Measurements from ENCODE around the gene PTPRD.

PTPRD gene

DNA sequence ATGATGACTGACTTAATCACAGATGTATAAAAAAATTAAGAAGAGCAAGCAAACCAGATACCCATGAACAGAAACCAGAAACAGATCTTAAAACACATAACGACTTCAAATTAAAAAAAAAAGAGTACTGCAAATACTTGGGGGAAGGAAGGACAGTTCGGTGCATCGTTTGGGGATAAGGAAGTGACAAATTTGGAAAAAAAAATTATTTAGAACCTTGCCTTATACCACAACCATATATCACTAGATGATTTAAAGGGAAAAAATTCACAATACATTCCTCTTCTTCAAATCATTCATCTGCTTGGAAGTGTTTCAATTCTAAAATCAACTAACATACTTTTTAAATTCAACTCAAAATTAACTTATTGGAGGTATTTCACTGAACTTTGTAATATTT, 1774.7 kb downstream of the PTPRD start:
- CTCF ChIA-PET: no interaction called here
- TF ChIP-seq, protein P1, sequence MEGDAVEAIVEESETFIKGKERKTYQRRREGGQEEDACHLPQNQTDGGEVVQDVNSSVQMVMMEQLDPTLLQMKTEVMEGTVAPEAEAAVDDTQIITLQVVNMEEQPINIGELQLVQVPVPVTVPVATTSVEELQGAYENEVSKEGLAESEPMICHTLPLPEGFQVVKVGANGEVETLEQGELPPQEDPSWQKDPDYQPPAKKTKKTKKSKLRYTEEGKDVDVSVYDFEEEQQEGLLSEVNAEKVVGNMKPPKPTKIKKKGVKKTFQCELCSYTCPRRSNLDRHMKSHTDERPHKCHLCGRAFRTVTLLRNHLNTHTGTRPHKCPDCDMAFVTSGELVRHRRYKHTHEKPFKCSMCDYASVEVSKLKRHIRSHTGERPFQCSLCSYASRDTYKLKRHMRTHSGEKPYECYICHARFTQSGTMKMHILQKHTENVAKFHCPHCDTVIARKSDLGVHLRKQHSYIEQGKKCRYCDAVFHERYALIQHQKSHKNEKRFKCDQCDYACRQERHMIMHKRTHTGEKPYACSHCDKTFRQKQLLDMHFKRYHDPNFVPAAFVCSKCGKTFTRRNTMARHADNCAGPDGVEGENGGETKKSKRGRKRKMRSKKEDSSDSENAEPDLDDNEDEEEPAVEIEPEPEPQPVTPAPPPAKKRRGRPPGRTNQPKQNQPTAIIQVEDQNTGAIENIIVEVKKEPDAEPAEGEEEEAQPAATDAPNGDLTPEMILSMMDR (IDR thresholded peaks at IDR 0.05; ENCODE audit: insufficient read depth, low read length, missing control alignments): no peak
- no peak for DNase-seq (ENCODE audit: low read depth, low spot score)
- POLR2A ChIA-PET: no interaction called here
- no peak overlapping the region for H3K4me3 ChIP-seq (ENCODE audit: low read depth, low read length)

DNA sequence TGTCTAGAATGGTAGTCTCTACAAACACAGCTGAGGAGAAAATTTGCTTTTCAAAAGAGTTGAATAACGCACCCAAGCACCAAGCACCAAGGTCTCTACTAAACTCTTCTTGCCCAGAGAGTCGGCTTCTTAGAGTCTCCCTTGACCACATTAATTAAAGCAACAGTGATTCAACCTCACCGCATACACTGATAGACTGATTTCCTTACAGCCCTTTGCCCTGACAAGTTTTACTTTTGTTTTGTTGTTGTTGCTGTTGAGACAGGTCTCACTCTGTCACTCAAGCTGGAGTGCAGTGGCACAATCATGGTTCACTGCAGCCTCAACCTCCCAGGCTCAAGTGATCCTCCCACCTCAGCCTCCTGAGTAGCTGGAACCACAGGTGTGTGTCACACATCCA, 1777.5 kb downstream of the PTPRD start:
- no peak overlapping the region for H3K4me3 ChIP-seq (ENCODE audit: low read depth, low read length)
- ChIA-PET CTCF (no interaction called here), POLR2A (no interaction called here)
- DNase-seq (ENCODE audit: low read depth, low spot score): no peak
- TF ChIP-seq, protein P1 (IDR thresholded peaks at IDR 0.05; ENCODE audit: insufficient read depth, low read length, missing control alignments): no peak

DNA sequence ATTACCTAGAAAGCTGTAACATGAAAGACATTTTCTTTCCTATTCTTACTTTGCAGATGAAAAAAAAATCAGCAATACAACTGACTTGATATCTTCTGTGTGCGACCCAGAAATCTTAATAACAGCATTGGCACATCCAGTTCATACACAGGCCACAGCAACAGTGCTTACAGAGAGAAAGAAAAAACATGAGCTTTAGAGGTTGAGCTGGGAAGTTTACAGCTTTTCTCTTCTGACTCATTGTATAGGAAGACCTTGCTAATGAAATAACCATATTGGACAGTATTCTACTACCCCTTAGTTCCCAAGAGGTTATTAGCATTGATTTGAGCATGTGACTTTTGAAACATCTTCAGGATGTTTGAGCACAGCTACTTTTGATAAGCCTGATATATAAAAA, 1779.8 kb downstream of the PTPRD start:
- no peak overlapping the region for H3K4me3 ChIP-seq (ENCODE audit: low read depth, low read length)
- no peak for DNase-seq (ENCODE audit: low read depth, low spot score)
- TF ChIP-seq, protein P1 (IDR thresholded peaks at IDR 0.05; ENCODE audit: insufficient read depth, low read length, missing control alignments): no peak
- ChIA-PET CTCF (no interaction called here), POLR2A (no interaction called here)

DNA sequence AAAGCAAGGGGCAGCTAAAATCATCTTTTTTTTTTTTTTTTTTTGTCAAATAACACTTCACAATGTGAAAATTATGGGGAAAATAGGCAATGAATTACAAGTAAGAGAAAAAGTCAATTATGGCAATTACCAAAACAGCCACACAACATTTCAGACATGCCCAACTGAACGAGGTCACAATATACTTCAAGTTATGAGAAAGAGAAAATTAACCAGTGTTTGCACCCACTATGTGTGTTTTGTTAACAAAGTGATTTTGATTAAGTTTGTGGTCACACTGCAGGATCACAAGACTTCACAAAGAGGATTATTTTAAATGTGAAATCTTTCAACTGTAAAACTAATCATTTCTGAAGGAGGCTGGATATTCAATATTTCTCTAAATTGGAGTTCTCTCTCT, 1780.4 kb downstream of the PTPRD start:
- TF ChIP-seq, protein P1 (IDR thresholded peaks at IDR 0.05; ENCODE audit: insufficient read depth, low read length, missing control alignments): no peak
- CTCF ChIA-PET: no interaction called here
- no peak for DNase-seq (ENCODE audit: low read depth, low spot score)
- H3K4me3 ChIP-seq (ENCODE audit: low read depth, low read length): no peak overlapping the region
- POLR2A ChIA-PET: no interaction called here

DNA sequence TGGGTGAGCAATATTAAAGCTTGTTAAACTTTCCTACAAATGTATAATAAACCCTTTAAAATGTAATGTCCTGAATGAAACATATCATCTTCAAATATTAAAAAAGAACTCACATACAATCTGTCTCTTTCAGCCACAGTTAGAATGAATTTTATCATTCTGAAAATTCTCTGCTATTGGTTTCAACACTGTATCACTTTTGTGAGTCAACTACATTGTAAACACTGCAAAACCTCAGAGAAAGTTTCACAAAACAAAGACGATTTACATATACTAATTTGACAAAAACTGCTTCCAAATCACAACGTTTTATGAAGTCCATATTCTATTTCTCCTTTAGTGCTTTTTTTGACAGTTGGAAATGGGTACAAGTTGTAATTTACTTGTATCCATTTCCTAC, 1781.2 kb downstream of the PTPRD start:
- no peak for DNase-seq (ENCODE audit: low read depth, low spot score)
- POLR2A ChIA-PET: no interaction called here
- TF ChIP-seq, protein P1 (IDR thresholded peaks at IDR 0.05; ENCODE audit: insufficient read depth, low read length, missing control alignments): no peak
- no peak overlapping the region for H3K4me3 ChIP-seq (ENCODE audit: low read depth, low read length)
- CTCF ChIA-PET: no interaction called here

DNA sequence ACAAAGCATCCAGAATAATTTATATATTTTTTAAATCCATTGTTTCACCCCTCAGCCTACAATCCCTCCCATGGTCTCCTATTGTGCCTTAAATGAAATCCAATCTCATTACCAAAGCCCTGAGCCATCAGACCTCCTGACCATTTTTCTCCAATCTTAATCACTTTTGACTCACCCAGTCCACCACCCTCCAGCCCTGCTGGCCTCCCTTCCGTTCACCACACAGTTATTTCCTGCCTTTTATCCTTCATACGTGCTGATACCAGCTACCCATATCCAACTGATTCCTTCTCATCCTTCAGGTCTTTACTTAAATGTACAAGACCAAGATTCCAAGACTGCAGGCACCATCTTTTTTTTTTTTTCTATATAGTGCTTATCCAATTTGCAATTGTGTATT, 1786.5 kb downstream of the PTPRD start:
- CTCF ChIA-PET: no interaction called here
- no peak for DNase-seq (ENCODE audit: low read depth, low spot score)
- POLR2A ChIA-PET: no interaction called here
- H3K4me3 ChIP-seq (ENCODE audit: low read depth, low read length): no peak overlapping the region
- TF ChIP-seq, protein P1 (IDR thresholded peaks at IDR 0.05; ENCODE audit: insufficient read depth, low read length, missing control alignments): no peak

Data from AG04449 (cell line).